ENCODE results near the gene PRSS48. TPM values are rescaled to one million over a fixed set of nuclear protein-coding genes. Genes with fewer than 3 reads are reported as not detected.

Gene PRSS48
- total RNA-seq (2022; extraction: Qiagen RNA extraction): not detected in 5 replicates

GRCh38 chr4:151276787-151277562, at the start of gene PRSS48:
TSS of gene PRSS48 (plus strand) at chr4:151277161. CDS start at chr4:151277173, 12 bp downstream.

GRCh38 chr4:151325111-151325948, 48.4 kb downstream of the PRSS48 start, which contains the start of gene SH3D19:
TSS of gene SH3D19 (minus strand) at chr4:151325605. CDS start at chr4:151325352, 253 bp downstream.

Other genes with a start within 250 kb of the PRSS48 start
- 1,578 to 1,716 TPM (median 1,634 TPM) in 5 replicates for gene RPS3A, start 177.5 kb upstream of the PRSS48 start, total RNA-seq (2022; extraction: Qiagen RNA extraction)
- 20.2 to 24.5 TPM (median 22.1 TPM) in 5 replicates for gene SH3D19, start 48.4 kb downstream of the PRSS48 start, total RNA-seq (2022; extraction: Qiagen RNA extraction)
- gene FHIP1A, start 132.0 kb downstream of the PRSS48 start, total RNA-seq (2022; extraction: Qiagen RNA extraction): 0.08 to 0.27 TPM (median 0.14 TPM) in 5 replicates

All from A549 treated with AZD2906 at 1 μM for 4 hours (cell line).